PC-9 (cell line): Measurements from ENCODE around the gene TUBB2B.
"Not testable (repeated sequence)": the region's sequence is repeated elsewhere in the genome, so short reads cannot be mapped to it uniquely, and the experiment has no call there.

ENCODE experiments used
- CTCF ChIP-seq: fragments of 200-600 bp; sonication (generic); conservative IDR thresholded peaks from 2 replicates; pipeline ENCODE4 v1.6.1; 2017; ENCODE audit warnings: mixed run types, antibody characterized with exemption, mild to moderate bottlenecking, moderate library complexity
- EZH2 ChIP-seq: fragments of 200-600 bp; sonication (generic); IDR thresholded peaks from 2 replicates; pipeline ENCODE4 v1.8.0; 2017; ENCODE audit warnings: antibody characterized with exemption, low read depth

DNA sequence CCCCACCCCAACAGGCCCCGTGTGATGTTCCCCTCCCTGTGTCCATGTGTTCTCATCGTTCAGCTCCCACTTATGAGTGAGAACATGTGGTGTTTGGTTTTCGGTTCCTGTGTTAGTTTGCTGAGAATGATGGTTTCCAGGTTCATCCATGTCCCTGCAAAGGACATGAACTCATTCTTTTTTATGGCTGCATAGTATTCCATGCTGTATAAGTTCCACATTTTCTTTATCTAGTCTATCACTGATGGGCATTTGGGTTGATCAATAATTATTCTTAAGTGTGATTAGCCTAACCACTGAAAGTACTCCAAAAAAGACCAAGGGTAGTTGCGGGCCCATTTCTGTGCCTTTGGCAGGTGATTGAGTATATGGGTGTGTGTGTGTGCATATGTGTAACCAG lies 14.3 kb upstream of the TUBB2B start:
- not testable (repeated sequence) for TF ChIP-seq CTCF, EZH2
